ENCODE measurements around the gene INPP5A.
"Not testable (repeated sequence)": the region's sequence is repeated elsewhere in the genome, so short reads cannot be mapped to it uniquely, and the experiment has no call there.

The INPP5A gene

DNA sequence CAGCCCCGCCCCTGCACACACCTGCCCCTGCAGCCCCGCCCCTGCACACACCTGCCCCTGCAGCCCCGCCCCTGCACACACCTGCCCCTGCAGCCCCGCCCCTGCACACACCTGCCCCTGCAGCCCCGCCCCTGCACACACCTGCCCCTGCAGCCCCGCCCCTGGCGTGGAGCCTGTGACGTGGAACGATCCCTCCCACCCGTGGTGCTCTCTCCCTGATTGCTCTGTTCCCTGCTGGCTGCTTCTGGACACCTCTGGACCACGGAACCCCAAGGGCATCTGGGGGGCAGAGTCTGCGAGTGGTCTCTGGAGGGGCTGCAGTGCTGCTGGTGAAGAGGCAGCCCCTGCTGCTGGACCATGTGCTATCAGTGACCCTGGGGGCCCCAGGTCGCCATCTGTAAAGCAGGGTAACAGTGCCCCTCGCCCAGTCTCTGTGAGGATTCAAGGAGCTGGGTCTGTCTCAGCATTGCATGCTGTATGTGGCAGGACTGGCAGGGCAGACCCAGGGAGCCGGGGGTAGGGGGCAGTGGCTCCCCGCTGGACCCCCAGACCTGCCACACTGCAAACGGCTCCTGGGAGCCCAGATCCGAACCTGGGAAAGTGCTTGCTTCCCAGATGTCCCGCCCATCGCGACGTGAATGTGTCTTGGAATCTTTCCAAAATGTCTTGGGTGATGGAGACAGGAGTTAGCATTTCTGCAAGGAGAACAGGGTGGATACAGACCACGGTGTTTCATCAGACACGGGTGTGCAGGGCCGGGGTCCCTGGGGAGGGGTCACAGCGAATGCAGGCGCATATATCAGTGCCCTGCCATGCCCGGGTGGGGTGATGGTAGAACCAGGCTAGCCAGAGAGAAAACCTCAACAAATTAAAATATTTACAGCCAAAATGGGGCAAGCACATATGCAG is 276.2 kb downstream of the INPP5A start:
- in situ Hi-C loops (cut with HindIII; ENCODE audit: low sequenced_read_pairs), result no loop called here

DNA sequence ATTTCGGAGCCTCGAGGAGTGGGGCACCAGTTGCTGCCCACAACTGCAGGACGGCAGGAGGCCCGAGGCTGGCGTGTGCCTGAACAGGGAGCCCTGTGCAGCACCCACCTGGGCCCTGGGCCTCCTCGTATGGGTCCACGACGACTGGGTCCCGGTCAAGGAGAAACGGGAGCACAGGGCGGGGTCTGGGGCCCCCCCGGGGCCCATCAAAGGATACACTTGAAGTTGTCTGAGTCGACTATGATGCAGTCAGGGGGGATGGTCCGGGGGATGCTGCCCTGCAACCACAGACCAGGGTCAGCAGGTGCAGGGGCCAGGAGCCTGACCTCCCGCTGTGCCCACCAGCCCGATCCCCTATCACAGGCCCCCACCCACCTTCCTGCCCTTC is 276.9 kb downstream of the INPP5A start:
- in situ Hi-C loops (cut with HindIII; ENCODE audit: low sequenced_read_pairs), result no loop called here

DNA sequence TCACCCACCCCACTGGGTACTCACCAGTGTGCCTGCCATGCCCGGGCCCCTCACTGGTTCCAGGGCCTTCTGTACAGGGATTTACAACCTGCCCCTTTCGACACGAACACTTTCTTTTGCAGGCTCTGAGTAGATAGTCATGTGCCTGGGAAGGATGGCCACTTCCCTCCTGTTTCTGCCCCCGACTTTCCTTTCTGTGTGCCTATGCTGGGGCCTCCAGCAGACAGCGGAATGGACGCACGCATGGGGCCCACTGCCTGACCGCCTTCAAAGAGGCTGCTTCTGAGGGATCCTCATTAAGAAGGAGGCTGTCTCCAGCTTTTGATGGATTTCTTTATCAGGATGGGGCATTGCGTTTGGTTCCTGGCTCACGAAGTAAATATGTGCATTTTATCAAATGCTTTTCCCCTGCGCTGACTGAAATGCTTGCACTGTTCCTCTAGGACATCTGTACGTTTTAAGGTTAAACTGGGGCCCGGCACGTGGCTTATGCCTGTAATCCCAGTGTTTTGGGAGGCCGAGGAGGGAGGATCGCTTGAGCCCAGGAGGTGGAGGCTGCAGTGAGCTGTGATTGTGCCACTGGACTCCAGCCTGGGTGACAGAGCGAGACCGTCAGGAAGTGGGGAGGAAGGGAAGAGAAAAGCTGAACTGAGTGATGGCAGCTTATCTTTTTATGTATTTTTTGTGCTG is 277.7 kb downstream of the INPP5A start:
- in situ Hi-C loops (cut with HindIII; ENCODE audit: low sequenced_read_pairs), result no loop called here

DNA sequence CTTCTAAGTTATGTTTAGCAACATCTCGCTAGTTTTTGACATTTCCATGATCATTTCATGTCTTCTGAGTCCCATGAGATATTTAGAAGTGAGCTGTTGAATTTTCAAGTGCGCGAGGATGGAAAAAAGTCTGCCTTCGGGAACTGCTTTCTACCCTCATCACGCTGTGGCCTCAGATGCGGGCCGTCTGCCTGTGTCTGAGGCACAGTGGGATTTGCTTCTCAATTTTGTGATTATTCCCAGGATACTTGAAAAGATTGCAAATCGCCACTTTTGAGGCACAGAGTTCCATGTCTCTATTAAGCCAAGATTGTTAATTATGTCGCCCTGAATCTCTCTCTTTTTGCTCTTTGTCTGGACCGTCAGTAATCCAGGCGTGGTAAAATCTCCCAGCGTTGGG is 279.1 kb downstream of the INPP5A start:
- in situ Hi-C loops (cut with HindIII; ENCODE audit: low sequenced_read_pairs), result no loop called here

DNA sequence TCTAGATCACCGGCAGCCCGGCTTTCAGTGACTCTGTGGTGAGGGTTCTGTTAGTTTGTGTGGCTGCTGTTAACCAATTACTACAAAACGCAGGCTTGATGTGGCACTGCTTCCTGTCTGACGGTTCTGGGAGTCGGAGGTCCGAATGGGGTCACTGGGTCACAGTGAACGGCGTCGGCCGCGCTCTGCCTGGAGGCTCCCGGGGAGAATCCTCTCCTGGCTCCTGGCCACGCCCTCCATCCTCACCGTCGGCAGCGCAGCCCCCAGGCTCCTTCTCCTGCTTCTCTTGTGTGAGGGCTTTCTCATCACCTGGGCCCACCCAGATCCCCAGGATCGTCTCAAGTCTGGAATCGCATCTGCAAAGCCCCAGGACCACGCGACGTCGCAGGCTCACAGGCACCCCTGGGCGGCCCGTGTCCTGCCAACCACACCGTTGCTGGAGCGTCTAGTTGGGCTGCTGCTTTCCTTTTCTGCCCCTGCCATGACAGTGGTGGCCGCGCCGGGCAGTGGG is 280.2 kb downstream of the INPP5A start:
- in situ Hi-C loops (cut with HindIII; ENCODE audit: low sequenced_read_pairs), result no loop called here

DNA sequence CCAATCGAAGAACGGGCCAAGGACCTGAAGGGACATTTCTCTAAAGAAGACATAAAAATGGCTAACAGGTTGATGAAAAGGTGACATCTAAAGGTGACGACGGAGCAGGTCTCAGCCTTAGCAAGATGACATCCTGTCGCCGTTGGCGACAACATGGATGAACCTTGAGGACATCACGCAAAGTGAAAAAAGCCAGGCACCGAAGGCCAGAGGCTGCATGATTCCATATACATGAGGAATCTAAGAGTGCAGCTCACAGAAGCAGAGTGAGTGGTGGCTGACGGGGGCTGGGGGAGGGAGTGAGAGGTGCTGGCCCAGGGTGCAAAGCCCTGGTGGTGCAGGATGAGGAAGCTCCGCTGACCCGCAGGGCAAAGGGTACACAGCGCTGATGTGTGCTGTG is 282.5 kb downstream of the INPP5A start:
- in situ Hi-C loops (cut with HindIII; ENCODE audit: low sequenced_read_pairs), result no loop called here

DNA sequence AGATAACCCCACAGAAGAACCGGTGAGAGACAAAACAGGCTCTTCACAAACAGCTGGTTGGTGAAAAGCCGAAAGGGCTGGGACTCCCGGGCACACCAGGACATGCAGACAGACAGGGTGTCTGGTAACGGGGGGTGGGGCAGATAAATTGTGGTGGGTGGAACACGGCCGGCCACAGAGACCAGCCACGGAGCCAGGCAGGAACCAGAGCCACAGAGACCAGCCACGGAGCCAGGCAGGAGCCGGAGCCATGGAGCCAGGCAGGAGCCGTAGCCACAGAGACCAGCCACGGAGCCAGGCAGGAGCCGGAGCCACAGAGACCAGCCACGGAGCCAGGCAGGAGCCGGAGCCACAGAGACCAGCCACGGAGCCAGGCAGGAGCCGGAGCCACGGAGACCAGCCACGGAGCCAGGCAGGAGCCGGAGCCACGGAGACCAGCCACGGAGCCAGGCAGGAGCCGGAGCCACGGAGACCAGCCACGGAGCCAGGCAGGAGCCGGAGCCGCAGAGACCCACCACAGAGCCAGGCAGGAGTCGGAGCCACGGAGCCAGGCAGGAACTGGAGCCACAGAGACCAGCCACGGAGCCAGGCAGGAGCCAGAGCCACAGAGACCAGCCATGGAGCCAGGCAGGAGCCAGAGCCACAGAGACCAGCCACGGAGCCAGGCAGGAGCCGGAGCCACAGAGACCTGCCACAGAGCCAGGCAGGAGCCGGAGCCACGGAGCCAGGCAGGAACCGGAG is 288.4 kb downstream of the INPP5A start:
- in situ Hi-C loops (cut with HindIII; ENCODE audit: low sequenced_read_pairs), result not testable (repeated sequence)

DNA sequence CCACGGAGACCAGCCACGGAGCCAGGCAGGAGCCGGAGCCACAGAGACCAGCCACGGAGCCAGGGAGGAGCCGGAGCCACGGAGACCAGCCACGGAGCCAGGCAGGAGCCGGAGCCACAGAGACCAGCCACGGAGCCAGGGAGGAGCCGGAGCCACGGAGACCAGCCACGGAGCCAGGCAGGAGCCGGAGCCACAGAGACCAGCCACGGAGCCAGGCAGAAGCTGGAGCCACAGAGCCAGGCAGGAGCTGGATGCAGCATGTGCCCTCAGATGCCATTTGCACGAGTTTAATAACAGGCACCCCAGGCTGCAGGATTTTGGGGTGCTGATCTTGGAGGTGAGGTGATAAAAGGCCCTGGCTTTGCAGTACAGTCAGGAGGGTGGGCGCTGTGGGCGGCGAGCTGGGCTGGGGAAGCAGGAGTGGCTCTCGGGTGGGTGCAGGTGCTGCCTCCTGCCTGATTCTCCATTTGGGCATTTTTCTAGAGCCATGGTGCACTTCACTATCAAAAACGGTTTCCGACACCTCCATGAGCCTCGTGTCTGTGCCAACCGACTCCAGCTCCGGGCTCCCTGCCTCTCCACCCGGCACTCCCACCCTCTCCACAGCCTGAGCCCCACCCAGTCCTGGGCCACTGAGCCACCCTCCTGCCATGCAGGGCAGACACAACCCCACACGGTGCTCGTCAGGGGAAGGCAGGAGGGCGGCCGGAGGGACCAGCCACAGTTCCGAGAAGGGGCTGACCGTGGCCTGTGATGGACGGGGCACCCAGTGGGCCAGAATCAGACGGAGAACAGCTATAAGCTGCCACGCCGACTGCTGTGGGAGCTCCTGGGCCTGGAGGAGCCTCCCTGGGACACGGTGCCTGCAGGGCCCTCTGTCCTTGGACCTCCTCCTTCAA is 289.2 kb downstream of the INPP5A start:
- in situ Hi-C loops (cut with HindIII; ENCODE audit: low sequenced_read_pairs), result no loop called here

DNA sequence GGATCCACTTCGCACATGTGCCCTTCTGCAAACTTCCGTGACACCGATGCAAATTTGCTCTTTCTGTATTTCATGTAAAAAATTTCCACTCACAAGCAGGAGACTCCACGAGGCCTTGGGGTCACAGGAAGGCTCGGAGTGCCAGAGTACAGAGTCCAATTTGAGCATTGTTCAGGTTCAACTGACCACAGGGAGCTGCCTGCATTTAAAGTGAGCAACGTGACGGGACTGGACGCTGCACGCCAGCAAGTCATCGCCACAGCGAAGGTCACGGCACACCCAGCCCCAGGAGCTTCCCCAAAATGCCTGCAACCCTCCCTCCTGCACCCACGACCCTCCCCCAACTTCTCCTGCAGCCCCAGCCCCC is 289.8 kb downstream of the INPP5A start:
- in situ Hi-C loops (cut with HindIII; ENCODE audit: low sequenced_read_pairs), result no loop called here

DNA sequence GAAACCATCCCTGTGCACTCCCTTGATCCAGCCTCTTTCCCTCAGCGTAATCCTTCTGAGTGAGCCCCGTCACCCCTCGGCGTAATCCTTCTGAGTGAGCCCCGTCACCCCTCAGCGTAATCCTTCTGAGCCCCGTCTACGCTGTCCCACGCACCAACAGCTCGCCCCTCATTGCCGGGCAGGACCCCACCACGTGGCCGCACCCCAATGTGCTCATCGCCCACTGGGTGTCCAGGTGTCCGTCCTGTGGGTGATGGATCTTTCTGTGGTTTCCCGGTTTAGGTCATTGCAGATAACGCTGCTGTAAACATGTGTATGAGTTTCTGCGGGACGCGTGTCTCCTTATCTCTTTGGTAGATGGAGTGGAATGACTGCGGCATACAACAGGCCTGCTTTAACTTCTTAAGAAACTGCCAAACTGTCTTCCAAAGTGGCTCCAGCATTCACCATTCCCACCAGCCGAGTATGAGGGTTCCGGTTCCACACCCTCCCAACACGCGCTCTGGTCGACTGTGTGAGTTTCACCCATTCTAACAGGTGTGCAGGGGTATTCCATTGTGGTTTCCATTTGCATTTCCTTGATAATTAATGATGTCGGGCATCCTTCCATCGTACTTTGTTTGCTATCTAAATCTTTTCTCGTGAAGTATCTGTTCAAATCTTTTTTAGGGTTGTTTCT is 290.4 kb downstream of the INPP5A start:
- in situ Hi-C loops (cut with HindIII; ENCODE audit: low sequenced_read_pairs), result no loop called here

DNA sequence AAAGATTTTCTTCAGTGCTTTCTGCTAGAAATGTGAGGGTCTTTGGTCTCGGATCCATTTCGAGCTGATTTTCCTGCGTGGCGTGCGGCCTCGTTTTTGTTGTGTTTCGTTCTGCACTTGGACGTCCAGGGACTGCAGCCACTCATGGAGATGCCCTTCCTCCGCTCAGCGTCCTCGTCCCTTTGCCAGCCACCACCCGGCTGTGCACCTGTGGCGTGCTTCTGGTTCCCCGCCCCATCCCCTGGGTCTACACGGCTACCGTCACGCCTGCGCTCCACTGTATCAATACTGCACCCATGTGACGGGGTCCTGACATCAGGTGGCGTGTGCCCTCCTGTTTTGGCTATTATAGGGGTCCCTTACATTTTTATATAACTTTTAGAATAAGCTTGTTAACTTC is 291.1 kb downstream of the INPP5A start:
- in situ Hi-C loops (cut with HindIII; ENCODE audit: low sequenced_read_pairs), result no loop called here

DNA sequence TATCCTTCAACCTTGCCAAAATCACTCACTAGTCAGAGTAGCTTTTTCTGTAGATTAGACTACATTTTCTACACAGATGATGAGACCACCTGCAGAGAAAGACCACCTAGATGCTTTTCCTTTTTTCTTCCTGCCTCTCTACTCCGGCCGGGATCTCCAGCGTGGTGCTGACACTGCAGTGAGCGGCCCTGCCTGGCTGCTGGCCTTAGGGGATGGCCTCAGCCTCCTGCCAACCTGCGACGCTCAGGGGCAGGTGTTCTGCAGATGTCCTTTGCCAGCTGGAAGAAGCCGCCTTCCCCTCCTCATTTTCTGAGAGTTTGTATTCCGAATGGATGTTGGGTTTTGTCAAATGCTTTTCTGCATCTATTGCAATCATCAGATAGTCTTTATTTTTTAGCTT is 291.8 kb downstream of the INPP5A start:
- in situ Hi-C loops (cut with HindIII; ENCODE audit: low sequenced_read_pairs), result no loop called here

DNA sequence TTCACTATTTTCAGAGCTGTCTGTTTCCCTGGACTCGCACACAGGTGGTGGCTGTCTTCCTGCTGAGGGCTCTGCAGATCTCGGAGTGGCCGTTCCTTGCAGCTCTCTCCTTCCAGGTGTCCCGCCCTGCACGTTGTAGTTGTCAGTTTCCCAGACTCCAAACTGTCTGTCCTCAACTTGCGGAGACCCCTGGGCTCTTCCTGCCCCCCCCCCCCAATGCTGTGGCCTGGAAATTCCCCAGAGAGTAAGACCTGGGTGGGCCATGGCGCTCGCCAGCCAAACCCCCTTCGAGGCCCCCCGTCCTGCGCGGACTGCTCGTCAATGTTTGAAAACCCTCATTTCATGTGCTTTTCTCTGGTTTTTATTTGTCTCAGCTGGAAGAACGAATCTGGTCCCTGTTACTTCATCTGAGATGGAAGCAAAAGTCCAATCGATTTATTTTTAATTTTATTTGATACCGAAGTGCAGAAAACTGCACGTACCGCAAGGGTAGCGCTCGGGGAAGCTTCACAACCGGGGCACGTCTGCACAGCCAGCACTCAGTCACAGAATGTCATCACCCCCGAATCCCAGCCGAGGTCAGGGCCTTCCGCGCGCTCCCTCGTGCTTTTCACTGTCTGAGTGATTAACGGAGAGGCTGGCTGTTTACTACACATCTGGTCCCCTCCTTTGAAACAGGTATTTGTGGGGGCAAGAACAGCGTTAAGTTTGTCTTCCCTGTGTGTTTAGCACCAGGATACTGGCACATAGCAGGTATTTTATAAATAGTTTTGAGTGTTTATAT is 294.8 kb downstream of the INPP5A start:
- in situ Hi-C loops (cut with HindIII; ENCODE audit: low sequenced_read_pairs), result loop anchor here (5.0 kb wide), 1 partner anchor 60 kb away; no protein-coding TSS in a partner anchor
